Smooth muscle cell (in vitro differentiated cells): ENCODE data around the gene ZNF358. TPM values are rescaled to one million over a fixed set of nuclear protein-coding genes. Genes with fewer than 3 reads are reported as not detected.

Source experiments
- DNase-seq: peaks from one replicate; lab custom pipeline; 2025; ENCODE audit not compliant: unreplicated experiment; lab: John Stamatoyannopoulos, UW
- H2AFZ ChIP-seq: fragments of 200-600 bp; sonication (generic); 2 replicates; pipeline ENCODE4 v1.6.0; 2016; ENCODE audit warnings: antibody characterized with exemption, low read depth, mild to moderate bottlenecking
- H3F3A ChIP-seq: fragments of 200-600 bp; sonication (generic); 2 replicates; pipeline ENCODE4 v1.6.0; 2017; ENCODE audit warnings: antibody characterized with exemption, low read depth
- H3K27ac ChIP-seq: fragments of 200-600 bp; sonication (generic); 2 replicates; pipeline ENCODE4 v1.5.1; 2016; ENCODE audit warnings: low read depth, mild to moderate bottlenecking
- H3K27me3 ChIP-seq: fragments of 200-600 bp; sonication (generic); 2 replicates; pipeline ENCODE4 v1.6.1; 2016; ENCODE audit warnings: low read depth, mild to moderate bottlenecking
- H3K36me3 ChIP-seq: fragments of 200-600 bp; sonication (generic); 2 replicates; pipeline ENCODE4 v1.5.1; 2016; ENCODE audit warnings: low read depth
- H3K4me1 ChIP-seq: fragments of 200-600 bp; sonication (generic); 2 replicates; pipeline ENCODE4 v1.5.1; 2016; ENCODE audit warnings: low read depth
- H3K4me2 ChIP-seq: fragments of 200-600 bp; sonication (generic); 2 replicates; pipeline ENCODE4 v1.6.0; 2016; ENCODE audit warnings: mild to moderate bottlenecking
- H3K4me3 ChIP-seq: fragments of 200-600 bp; sonication (generic); 2 replicates; pipeline ENCODE4 v1.5.1; 2016; ENCODE audit warnings: mild to moderate bottlenecking
- H3K79me2 ChIP-seq: fragments of 200-600 bp; sonication (generic); 2 replicates; pipeline ENCODE4 v1.6.0; 2016; ENCODE audit warnings: low read depth, mild to moderate bottlenecking
- H3K9ac ChIP-seq: fragments of 200-600 bp; sonication (generic); 2 replicates; pipeline ENCODE4 v1.6.0; 2016; ENCODE audit warnings: low read depth
- H3K9me3 ChIP-seq: fragments of 200-600 bp; sonication (generic); replicated peaks from 2 replicates; pipeline ENCODE4 v1.5.1; 2016; ENCODE audit warnings: low read depth
- H4K20me1 ChIP-seq: fragments of 200-600 bp; sonication (generic); 2 replicates; pipeline ENCODE4 v1.6.0; 2016; ENCODE audit warnings: low read depth
- CTCF ChIP-seq: fragments of 200-600 bp; sonication (generic); IDR thresholded peaks from 2 replicates; pipeline ENCODE4 v1.5.1; 2017; ENCODE audit warnings: borderline replicate concordance, mild to moderate bottlenecking, antibody characterized with exemption; ENCODE audit not compliant: insufficient read depth, poor library complexity, severe bottlenecking
- WGBS: methylation state at CpG from one replicate; pipeline ENCODE4 v1.1.7; 2016; ENCODE audit warnings: low lambda C conversion rate; 5-methylcytosine and 5-hydroxymethylcytosine counted together
- polyA plus RNA-seq: library from polyadenylated mRNA; unstranded; fragments of >200 nt; fragmentation: Nextera tagmentation; extraction: Ambion mirVana; gene quantifications from 2 replicates; pipeline ENCODE4 v1.2.1, GENCODE V29; 2016
- total RNA-seq: library from RNA; depleted of rRNA; stranded (reverse); fragments of >200 nt; gene quantifications from 2 replicates; pipeline ENCODE4 v1.2.3, GENCODE V29; 2014

ZNF358 gene
- total and polyA plus RNA-seq, 2 experiments from 2014 or later = 40.8 to 67.2 TPM

DNA sequence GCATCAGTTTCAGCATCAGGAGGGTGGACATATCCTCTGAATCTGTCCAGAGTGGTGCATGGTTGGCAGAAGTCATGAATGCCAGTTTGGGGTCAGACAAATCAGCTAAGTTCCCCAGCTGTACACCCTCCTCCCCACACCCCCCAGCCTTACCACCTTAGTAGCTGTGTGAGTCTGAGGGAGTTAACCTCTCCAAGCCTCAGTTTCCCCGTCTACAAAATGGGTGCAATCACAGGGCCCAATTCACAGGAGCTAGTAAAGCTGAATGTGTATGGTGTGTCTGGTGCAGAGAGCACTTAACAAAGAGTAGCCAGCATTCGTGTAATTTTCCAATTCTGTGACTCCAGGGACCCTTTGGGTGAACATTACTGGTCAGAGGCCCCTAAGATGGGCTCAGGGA is 13.4 kb upstream of the ZNF358 start:
- no peak overlapping the region for H3K4me3 ChIP-seq
- TF ChIP-seq CTCF = no peak
- no peaks in the 10 kb centered on the region for H3F3A ChIP-seq
- no peak overlapping the region for H3K9ac ChIP-seq
- no peaks in the 10 kb centered on the region for H4K20me1 ChIP-seq
- no peak for DNase-seq
- 38% methylated on average over 2 of the region's 2 CpGs for WGBS
- H3K4me1 ChIP-seq = no peaks in the 10 kb centered on the region
- no peak overlapping the region for H3K4me2 ChIP-seq
- H3K36me3 ChIP-seq = no peaks in the 10 kb centered on the region
- no peaks in the 10 kb centered on the region for H3K79me2 ChIP-seq
- H3K27ac ChIP-seq = no peak overlapping the region
- H3K9me3 ChIP-seq = no peaks in the 10 kb centered on the region
- peaks cover 39% of the 10 kb centered on the region for H3K27me3 ChIP-seq
- H2AFZ ChIP-seq = no peak overlapping the region

GRCh38 chr19:7504684-7505083 is 11.2 kb upstream of the ZNF358 start:
- TF ChIP-seq CTCF = no peak
- Histone ChIP-seq H3K4me2 (no peak overlapping the region), H3F3A (no peaks in the 10 kb centered on the region), H2AFZ (no peak overlapping the region), H3K79me2 (no peaks in the 10 kb centered on the region), H3K36me3 (no peaks in the 10 kb centered on the region), H3K27ac (no peak overlapping the region), H3K4me1 (no peaks in the 10 kb centered on the region), H3K4me3 (no peak overlapping the region), H3K9me3 (no peaks in the 10 kb centered on the region), H4K20me1 (no peaks in the 10 kb centered on the region), H3K27me3 (peaks cover 29% of the 10 kb centered on the region), H3K9ac (no peak overlapping the region)
- WGBS = 83% methylated on average over 4 of the region's 6 CpGs
- DNase-seq = no peak

GRCh38 chr19:7505288-7505681 is 10.6 kb upstream of the ZNF358 start:
- Histone ChIP-seq H3F3A (peaks cover 4% of the 10 kb centered on the region), H3K4me2 (no peak overlapping the region), H3K9ac (no peak overlapping the region), H3K36me3 (no peaks in the 10 kb centered on the region), H3K27me3 (peaks cover 24% of the 10 kb centered on the region), H4K20me1 (no peaks in the 10 kb centered on the region), H3K4me1 (no peaks in the 10 kb centered on the region), H2AFZ (no peak overlapping the region), H3K79me2 (no peaks in the 10 kb centered on the region), H3K4me3 (no peak overlapping the region), H3K9me3 (no peaks in the 10 kb centered on the region), H3K27ac (no peak overlapping the region)
- no peak for TF ChIP-seq CTCF
- 76% methylated on average over 19 of the region's 19 CpGs for WGBS
- DNase-seq = no peak

DNA sequence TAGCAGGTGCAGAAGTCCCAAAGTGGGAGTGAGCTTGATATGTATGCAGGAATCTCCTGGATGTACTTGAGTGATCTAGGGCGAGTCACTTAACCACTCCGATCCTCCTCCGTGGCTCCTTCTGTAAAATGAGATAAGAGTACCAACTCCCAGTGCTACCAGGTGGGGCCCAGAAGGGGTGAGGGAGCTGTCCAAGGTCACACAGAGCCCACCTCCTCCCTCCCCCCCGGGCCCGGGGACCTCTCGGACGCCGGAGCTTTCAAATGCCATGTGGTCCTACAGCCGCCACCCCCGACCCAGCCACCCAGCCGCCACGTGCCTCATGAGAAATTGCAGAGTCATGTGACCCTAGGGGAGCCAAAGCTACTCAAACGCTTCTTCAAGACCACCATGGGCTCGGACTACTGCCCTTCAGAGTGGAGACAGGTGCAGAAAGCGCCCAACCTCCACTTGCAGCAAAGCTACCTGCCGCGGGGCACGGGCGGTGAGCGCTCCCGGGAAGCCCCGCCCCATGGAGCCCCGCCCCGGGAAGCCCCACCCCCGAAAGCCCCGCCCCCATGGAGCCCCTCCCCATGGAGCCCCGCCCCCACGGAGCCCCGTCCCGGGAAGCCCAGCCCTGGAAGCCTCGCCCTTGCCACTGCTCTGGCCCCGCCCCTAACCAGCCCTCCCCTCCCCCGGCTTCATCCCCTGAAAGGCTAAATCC is 10.1 kb upstream of the ZNF358 start:
- Histone ChIP-seq H3K4me1 (no peaks in the 10 kb centered on the region), H3K9me3 (no peaks in the 10 kb centered on the region), H3K4me2 (no peak overlapping the region), H3K27ac (no peak overlapping the region), H4K20me1 (no peaks in the 10 kb centered on the region), H3K9ac (no peak overlapping the region), H2AFZ (no peak overlapping the region), H3K27me3 (peaks cover 18% of the 10 kb centered on the region), H3K36me3 (no peaks in the 10 kb centered on the region), H3F3A (peaks cover 9% of the 10 kb centered on the region), H3K79me2 (no peaks in the 10 kb centered on the region), H3K4me3 (no peak overlapping the region)
- no peak for TF ChIP-seq CTCF
- no peak for DNase-seq
- WGBS = 10% methylated on average over 22 of the region's 33 CpGs
